SU-DHL-6 (cell line): Measurements from ENCODE around the gene CCDC144A.

Experiments used
- EZH2phosphoT487 ChIP-seq: fragments of 200-600 bp; sonication (generic), shearing (Covaris generic); conservative IDR thresholded peaks from 2 replicates; pipeline ENCODE4 v1.6.1; 2018; ENCODE audit warnings: mild to moderate bottlenecking, antibody characterized with exemption, low read length, moderate library complexity, mixed read lengths
- TF ChIP-seq, protein P1 (sequence below): fragments of 200-600 bp; sonication (generic); IDR thresholded peaks from one replicate; pipeline ENCODE4 v1.5.1; 2017; ENCODE audit warnings: antibody characterized with exemption, mild to moderate bottlenecking, low read length, moderate library complexity; ENCODE audit not compliant: insufficient read depth, poor library complexity, severe bottlenecking

DNA sequence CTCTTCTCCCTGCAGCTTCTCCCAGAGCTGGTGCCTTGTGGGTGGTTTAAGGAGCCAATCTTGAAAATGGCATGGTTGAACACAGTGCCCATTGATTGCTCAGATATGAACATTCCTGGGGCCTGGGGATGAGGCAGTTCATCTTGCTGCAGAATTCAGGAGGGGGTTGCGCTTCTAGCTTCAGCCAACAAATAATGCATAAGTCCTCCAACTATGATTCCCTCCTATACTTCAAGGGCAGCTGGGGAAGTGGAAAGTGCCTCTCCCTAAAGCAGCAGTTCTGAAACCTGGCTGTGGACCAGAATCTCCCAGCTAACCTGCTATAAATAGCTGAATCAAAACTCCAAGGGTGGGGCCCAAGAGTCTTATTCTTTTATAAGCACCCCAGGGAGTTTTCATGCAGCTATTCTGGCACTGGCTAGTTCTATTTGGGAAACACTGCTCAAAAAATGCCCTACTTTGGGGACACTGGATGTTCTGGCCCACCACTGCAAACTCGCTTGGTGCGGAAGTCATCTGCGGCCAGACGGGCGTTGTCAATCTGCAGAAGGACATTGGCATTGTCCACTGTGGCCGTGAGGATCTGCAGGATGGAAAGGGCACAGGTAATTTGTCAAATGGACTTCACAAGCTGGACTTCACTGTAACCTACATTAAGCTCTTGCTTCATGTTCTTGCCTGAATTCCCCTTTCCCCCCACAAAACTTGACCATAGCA, 130.3 kb downstream of the CCDC144A start:
- TF ChIP-seq, protein P1, sequence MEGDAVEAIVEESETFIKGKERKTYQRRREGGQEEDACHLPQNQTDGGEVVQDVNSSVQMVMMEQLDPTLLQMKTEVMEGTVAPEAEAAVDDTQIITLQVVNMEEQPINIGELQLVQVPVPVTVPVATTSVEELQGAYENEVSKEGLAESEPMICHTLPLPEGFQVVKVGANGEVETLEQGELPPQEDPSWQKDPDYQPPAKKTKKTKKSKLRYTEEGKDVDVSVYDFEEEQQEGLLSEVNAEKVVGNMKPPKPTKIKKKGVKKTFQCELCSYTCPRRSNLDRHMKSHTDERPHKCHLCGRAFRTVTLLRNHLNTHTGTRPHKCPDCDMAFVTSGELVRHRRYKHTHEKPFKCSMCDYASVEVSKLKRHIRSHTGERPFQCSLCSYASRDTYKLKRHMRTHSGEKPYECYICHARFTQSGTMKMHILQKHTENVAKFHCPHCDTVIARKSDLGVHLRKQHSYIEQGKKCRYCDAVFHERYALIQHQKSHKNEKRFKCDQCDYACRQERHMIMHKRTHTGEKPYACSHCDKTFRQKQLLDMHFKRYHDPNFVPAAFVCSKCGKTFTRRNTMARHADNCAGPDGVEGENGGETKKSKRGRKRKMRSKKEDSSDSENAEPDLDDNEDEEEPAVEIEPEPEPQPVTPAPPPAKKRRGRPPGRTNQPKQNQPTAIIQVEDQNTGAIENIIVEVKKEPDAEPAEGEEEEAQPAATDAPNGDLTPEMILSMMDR: no peak
- TF ChIP-seq EZH2phosphoT487: no peak
